NCI-H1694 (cell line): ENCODE measurements around the gene DUS1L.

Experiments
- DNase-seq: peaks from one replicate; lab custom pipeline; 2025; lab: John Stamatoyannopoulos, UW

The DUS1L gene

GRCh38 chr17:82087961-82088837, 22.6 kb upstream of the DUS1L start:
- no peak for DNase-seq

DNA sequence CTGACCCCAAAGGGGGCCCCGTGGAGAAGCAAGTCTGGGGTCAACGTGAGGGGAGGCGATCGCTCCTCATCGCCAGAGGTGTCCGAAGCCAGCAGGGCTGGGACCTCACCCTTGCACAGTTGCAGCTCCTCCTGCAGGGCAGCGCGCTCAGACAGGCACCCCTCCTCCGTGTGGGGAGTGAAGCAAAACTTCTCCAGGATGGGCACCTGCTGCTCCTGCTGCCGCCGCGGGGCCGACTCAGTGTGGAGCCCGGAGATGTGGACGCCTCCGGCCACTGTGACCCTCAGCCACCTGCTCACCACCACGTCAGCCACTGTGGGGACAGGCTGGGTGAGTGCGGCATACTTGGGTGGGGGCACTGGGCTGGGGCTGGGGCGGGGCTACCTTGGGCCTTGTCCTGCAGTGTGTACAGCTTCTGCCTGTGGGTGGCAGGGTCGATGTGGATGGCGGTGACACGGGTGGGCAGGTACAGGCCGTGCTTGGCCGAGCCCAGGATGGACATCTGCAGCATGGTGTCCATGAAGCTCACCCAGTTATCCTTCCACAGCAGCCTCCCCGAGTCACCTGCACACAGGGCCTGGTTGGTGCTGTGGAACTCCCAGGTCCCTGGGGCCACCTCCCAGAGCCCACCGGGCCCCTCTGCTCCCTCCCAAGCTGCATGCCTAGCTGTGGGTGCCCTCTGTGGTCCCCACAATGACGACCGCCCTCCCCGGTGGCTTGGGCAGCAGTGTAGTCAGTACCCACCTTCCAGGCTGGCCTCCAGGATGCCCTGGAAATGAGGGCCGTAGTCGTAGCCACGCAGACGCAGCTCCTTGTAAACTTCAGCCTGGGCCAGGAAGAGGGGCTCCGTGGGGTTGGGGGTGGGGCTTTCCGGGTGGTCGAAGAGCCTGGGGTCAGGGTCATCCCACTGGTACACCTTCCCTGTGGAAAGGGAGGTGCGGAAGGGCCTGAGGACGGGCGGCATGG, 21.6 kb upstream of the DUS1L start:
- DNase-seq: no peak

GRCh38 chr17:82085931-82086764, 20.5 kb upstream of the DUS1L start:
- no peak for DNase-seq

DNA sequence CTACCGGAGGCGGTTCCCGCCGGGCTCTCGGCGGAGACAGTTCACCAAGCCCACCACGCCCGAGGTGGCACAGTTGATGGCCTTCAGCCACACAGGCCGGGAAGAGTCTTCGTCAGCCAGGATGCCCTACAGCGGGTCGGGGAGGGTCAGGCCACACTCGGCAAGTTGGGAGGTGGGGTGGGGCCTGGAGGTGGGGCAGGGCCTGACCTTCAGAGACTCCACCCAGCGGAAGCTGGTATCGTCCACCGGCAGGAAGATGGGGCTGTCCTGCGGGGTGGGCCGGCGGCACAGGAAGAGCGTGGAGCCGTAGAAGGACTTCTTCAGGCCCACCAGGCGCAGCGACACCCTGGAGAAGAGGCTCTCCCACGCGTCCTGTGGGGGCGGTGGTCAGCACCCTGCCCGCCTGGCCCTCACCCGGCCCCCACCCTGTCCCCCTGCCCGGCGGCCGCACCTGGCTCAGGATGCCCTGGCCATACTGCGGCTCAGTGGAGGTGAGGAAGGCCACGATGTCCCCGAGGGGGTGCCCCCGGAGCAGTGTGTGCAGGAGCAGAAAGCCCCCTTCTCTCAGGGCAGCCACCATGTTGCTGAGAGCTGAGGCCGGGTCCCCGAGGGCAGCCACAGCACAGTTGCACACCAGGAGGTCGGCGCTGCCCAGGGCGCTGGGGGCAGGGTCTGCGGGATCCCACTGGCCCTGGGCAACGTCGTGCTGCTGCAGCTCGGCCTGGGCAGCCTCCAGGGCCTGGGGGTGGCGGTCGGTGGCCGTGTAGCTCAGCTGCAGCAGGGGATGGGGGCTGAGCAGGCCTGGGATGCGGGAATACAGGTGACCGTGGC, 19.6 kb upstream of the DUS1L start:
- DNase-seq: no peak

DNA sequence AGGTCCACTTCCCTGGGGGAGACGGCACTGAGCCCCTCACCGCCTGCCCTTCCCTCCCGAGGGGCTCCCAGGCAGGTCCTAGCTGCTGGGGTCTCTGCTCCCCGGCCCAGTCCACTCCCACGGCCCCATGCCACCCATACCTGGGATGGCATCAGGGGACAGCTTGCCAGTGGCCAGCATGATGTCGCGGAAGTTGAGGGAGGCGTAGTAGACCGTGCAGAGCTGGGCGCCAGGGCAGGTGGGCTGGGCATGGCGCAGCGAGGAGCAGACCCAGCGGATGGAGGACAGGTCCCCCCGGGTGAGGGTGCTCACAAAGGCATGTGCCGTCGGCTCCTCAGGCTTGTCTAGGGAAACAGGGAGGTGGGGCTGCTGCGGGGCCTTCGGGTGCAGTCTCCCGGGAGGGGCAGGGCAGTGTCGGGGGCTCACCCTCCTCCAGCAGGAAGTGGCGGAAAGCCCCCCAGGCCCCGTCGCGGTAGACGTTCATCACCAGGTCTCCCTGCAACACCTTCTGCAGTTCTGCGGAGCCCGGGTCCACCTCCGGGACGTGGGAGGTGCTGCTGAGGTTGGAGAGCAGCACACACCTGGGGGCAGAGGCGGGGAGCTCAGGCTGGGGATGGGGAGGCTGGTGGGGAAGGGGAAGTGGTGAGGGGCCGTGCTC, 18.9 kb upstream of the DUS1L start:
- DNase-seq: no peak

DNA sequence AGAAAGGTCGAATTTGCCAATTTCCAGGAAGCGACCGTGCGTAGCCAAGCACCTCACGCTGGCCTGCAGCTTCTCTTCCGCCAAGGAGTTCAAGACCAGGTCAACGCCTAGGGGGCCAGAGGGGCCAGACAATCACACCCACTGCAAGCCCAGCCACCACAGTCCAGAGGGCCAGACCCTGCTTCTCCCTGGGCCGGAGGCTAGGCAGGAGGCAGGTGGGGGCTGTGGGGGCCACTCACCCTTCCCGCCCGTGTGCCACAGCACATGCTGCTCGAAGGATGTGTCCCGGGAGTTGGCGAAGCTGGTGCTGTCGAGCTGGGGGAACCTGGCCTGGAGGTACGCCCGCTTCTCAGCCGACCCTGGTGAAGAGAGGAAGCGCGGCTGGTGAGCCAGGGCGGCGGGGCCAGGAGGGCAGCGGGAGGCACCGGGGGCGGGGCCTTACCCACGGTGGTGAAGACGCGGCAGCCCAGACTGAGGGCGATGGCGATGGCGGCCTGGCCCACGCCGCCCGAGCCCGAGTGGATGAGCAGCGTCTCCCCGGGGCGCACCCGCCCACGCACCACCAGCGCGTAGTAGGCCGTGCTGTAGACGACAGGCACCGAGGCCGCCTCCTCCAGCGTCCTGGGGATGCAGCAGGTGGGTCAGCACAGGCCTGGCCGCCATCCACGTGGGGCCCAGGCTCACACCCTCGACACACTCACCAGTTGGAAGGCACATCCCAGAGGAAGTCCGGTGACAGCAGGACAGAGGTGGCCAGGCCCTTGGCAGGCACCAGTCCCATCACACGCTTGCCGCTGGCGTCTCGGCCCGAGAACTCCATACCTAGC, 18.1 kb upstream of the DUS1L start:
- DNase-seq: no peak

DNA sequence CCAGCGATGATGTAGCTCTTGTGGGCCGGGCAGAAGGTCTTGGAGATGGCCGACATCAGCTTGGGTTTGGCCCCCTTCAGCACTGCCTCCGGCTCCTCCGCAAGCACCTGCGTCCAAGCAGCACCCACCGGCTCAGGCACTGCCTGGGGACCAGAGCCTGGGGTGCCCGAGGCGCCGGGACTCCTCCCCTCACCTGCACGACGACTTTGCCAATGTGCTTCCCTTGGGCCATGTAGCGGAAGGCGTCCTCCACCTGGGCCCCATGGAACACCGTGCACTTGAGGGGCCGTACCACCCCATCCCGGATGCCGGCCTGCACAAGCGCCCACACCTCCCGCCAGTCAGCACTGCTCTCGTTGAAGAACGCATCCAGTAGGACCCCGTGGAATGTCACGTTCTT, 17.4 kb upstream of the DUS1L start:
- DNase-seq: no peak

DNA sequence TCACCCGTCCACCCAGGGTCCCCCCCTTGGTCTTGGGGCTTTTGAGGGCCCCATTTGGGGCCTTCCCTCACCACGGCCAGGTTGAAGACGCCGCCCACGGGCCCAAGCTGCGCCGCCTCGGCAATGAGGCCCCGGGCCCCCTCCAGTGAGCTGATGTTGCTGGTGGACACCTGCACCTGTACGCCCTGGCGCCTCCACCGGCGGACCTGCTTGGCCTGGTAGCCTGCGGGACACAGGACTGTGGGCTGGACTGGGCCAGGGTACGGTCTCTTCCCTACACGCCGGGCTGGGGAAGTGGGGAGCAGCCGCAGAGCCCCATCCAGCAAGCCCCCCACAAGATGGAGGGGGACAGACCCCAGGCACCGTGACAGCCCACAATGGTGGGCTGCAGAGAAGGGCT, 16.9 kb upstream of the DUS1L start:
- no peak for DNase-seq

DNA sequence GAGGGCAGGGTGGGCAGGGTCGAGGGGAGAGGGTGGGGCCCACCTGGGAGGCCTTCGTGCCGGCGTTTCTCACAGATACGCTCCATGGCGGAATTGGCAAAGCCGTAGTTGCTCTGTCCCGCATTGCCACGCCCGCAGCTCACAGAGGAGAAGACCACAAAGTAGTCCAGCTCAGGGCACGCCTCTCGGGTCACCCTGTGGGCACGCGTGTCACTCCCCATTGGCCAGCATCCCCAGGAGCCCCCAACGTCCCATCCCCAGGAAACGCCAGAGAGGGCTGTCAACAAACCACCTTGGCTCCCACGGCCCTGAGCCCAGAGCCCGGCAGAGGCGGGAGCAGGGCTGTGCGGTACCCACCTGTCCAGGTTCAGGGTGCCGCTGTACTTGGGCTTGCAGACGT, 16.4 kb upstream of the DUS1L start:
- no peak for DNase-seq

DNA sequence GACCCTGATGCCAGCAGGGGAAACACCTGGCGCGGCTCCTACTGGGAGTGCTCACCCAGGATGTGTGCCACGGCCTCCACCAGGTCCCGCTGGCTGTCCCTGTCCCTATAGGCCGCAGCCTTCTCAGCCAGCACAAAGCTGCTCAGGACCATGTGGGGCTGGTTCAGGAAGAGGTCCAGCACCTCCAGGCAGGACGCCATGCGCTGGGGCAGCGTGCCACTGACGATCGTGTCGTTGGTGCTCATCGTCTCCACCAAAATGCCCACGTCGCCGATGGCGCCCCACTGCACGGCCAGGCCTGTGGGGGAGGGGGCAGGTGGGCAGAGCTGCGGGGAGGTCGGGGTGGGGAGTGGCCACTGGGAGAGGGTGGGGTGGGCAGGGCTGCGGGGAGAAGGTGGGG, 15.9 kb upstream of the DUS1L start:
- DNase-seq: no peak

- no peak for DNase-seq
Observed at GRCh38 chr17:82080789-82081464, 15.3 kb upstream of the DUS1L start.

DNA sequence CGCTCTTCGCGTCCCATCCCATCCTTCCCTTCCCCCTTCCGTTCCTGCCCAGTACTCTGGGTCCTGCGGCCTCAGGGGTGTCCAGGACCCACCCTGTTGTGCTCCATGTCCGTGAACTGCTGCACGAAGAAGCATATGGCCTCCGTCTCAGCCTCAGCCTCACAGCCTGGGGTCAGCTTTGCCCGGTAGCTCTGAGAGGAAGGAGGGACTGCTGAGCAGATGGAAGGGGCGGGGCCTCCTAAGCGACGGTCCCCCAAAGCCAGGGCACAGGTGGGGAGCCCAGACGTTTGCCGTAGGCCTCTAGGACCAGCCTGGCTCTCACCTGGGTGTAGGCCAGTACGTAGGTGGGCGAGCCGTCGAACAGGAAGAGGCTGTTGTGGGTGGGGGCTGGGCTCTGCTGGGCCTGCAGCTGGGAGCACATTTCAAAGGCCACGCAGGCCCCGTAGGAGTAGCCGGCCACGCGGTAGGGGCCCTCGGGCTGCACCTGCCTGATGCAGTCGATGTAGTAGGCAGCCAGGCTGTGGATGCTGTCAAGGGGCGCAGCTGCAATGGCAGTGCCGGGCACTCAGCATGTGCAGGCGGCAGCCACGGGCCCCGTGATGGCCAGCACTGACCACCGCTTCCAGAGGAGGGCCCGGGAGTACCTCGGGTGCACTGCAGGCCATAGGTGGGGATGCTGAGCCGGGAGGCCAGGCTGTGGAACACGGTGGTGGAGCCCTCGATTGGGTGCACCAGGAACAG, 14.6 kb upstream of the DUS1L start:
- no peak for DNase-seq

GRCh38 chr17:82079001-82079677, 13.5 kb upstream of the DUS1L start:
- no peak for DNase-seq

GRCh38 chr17:82078433-82078832, 12.8 kb upstream of the DUS1L start:
- no peak for DNase-seq

DNA sequence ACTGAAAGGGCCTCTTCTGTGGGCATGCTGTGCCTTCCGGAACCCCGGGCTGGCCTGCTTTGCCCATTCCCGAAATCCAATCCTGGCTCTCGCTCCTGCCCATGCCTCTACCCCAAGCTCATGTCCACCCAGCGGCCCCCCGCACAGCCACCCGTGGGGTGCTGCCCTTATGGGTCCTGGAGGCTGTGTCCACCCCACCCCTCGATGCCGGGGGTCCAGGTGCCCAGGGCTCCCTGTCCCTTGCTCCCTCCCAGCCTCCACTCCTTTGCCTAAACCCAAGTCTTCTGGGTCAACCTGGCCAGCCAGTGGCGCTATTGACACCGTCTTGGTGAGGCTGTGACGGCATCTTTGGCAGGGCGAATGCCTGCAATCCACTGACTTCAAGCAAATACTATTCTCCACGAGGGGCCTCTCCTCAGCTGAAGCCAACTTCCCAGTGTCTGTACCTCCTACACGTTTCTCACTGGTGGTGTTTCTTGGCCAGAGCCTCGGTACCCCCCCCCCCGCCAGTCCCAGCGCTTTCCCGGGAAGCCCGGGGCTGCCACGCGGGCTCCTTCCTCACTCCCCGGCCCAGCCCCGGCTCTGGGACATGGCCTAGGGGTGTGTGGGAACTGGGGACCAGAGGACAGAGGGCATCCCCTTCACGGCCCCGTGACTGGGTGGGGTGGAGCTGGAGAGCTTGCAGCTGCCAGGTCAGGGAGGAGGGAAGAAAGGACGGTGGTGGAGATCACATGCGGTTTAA, 12.2 kb upstream of the DUS1L start:
- DNase-seq: no peak

- DNase-seq: no peak
Observed at GRCh38 chr17:82076785-82077591, 11.4 kb upstream of the DUS1L start.
